Stimulated activated CD4-positive, alpha-beta T cell treated with anti-CD3 and anti-CD28 coated beads, Interleukin-1b, Interleukin-23, amount 100 ng/mL, for 4 hours (primary cell): ENCODE data around the gene EREG.
"Not testable (repeated sequence)": the region's sequence is repeated elsewhere in the genome, so short reads cannot be mapped to it uniquely, and the experiment has no call there.

Source experiments
- DNase-seq, 2 donors: peaks; one replicate each; pipeline ENCODE4 v3.0.0-alpha.2; 2020; ENCODE audit warnings: low read depth in 2 of 2

Gene EREG

GRCh38 chr4:74390677-74391076 lies 25.7 kb downstream of the EREG start:
- no peak for DNase-seq

GRCh38 chr4:74391346-74391745 lies 26.4 kb downstream of the EREG start:
- no peak for DNase-seq

GRCh38 chr4:74391890-74392475 lies 27.0 kb downstream of the EREG start:
- no peak for DNase-seq

GRCh38 chr4:74394476-74395136 lies 29.7 kb downstream of the EREG start:
- DNase-seq: no peak

- DNase-seq: no peak
These were observed 30.7 kb downstream of the EREG start for GRCh38 chr4:74395633-74396032.

- no peak for DNase-seq
These were observed 32.9 kb downstream of the EREG start for GRCh38 chr4:74397748-74398426.

GRCh38 chr4:74398894-74399589 lies 34.1 kb downstream of the EREG start:
- DNase-seq: not testable (repeated sequence)

GRCh38 chr4:74400395-74400794 lies 35.5 kb downstream of the EREG start:
- no peak for DNase-seq

GRCh38 chr4:74402692-74403456 lies 37.9 kb downstream of the EREG start:
- DNase-seq: no peak

- no peak for DNase-seq
These were observed 42.9 kb downstream of the EREG start for GRCh38 chr4:74407891-74408290.

- no peak for DNase-seq
These were observed 43.7 kb downstream of the EREG start for GRCh38 chr4:74408639-74409038.

- no peak for DNase-seq
These were observed 45.3 kb downstream of the EREG start for GRCh38 chr4:74410272-74410671.

GRCh38 chr4:74412225-74412624 lies 47.3 kb downstream of the EREG start:
- DNase-seq: no peak

- DNase-seq: no peak
These were observed 48.3 kb downstream of the EREG start for GRCh38 chr4:74413265-74413664.

- no peak for DNase-seq
These were observed 49.3 kb downstream of the EREG start for GRCh38 chr4:74414149-74414809.

GRCh38 chr4:74415602-74416300 lies 50.8 kb downstream of the EREG start:
- no peak for DNase-seq

GRCh38 chr4:74418063-74418670 lies 53.2 kb downstream of the EREG start:
- DNase-seq: no peak

GRCh38 chr4:74420863-74421262 lies 55.9 kb downstream of the EREG start:
- no peak for DNase-seq

- no peak for DNase-seq
These were observed 58.2 kb downstream of the EREG start for GRCh38 chr4:74423104-74423503.

GRCh38 chr4:74424111-74424510 lies 59.2 kb downstream of the EREG start:
- DNase-seq: no peak
